ENCODE results near the gene USP8.

The USP8 gene

GRCh38 chr15:50562735-50563640, 138.8 kb downstream of the USP8 start:
- H3K4me3 ChIP-seq (ENCODE audit: low read depth, low read length), result no peak overlapping the region
- TF ChIP-seq CTCF (IDR thresholded peaks at IDR 0.05; ENCODE audit: borderline replicate concordance, insufficient read depth, low read depth, low read length), result no peak

DNA sequence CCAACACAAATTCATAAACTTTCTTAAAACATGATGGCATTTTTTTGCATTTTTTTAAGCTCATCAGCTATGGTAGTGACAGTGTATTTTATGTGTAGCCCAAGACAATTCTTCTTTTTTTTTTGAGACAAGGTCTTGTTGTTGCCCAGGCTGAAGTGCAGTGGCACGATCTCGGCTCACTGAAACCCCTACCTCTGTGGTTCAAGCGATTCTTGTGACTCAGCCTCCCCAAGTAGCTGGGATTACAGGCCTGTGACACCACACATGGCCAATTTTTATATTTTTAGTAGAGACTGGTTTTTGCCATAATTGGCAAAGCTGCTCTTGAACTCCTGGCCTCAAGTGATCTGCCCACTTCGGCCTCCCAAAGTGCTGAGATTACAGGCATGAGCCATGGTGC, 139.6 kb downstream of the USP8 start:
- H3K4me3 ChIP-seq (ENCODE audit: low read depth, low read length), result no peak overlapping the region
- no peak for TF ChIP-seq CTCF (IDR thresholded peaks at IDR 0.05; ENCODE audit: borderline replicate concordance, insufficient read depth, low read depth, low read length)
